T-helper 9 cell (primary cell): ENCODE measurements around the gene TTC8.

Experiments used
- DNase-seq: peaks from one replicate; pipeline ENCODE4 v3.0.0-alpha.2; 2020

Gene TTC8

GRCh38 chr14:88871429-88871828, 47.0 kb downstream of the TTC8 start:
- no peak for DNase-seq

GRCh38 chr14:88872976-88873375, 48.5 kb downstream of the TTC8 start:
- DNase-seq = no peak

- no peak for DNase-seq
These were observed 52.7 kb downstream of the TTC8 start for GRCh38 chr14:88877192-88877591.

- no peak for DNase-seq
These were observed 54.6 kb downstream of the TTC8 start for GRCh38 chr14:88879022-88879421.

- DNase-seq = no peak
These were observed 57.8 kb downstream of the TTC8 start for GRCh38 chr14:88882236-88882635.

- no peak for DNase-seq
These were observed 70.7 kb downstream of the TTC8 start for GRCh38 chr14:88895116-88895515.

GRCh38 chr14:88901189-88901588, 76.7 kb downstream of the TTC8 start:
- no peak for DNase-seq

- no peak for DNase-seq
These were observed 77.5 kb downstream of the TTC8 start for GRCh38 chr14:88901991-88902390.

- no peak for DNase-seq
These were observed 78.4 kb downstream of the TTC8 start for GRCh38 chr14:88902850-88903249.

GRCh38 chr14:88904206-88904647, 79.8 kb downstream of the TTC8 start:
- no peak for DNase-seq

- no peak for DNase-seq
These were observed 80.4 kb downstream of the TTC8 start for GRCh38 chr14:88904864-88905263.

GRCh38 chr14:88908216-88908615, 83.8 kb downstream of the TTC8 start:
- DNase-seq = no peak

GRCh38 chr14:88910386-88910785, 85.9 kb downstream of the TTC8 start:
- DNase-seq = no peak

GRCh38 chr14:88911809-88912208, 87.4 kb downstream of the TTC8 start:
- no peak for DNase-seq

- DNase-seq = no peak
These were observed 90.5 kb downstream of the TTC8 start for GRCh38 chr14:88914956-88915355.

GRCh38 chr14:88919502-88919901, 95.1 kb downstream of the TTC8 start:
- no peak for DNase-seq
